ENCODE results near the gene CCNT1.

- TF ChIP-seq, protein P1, sequence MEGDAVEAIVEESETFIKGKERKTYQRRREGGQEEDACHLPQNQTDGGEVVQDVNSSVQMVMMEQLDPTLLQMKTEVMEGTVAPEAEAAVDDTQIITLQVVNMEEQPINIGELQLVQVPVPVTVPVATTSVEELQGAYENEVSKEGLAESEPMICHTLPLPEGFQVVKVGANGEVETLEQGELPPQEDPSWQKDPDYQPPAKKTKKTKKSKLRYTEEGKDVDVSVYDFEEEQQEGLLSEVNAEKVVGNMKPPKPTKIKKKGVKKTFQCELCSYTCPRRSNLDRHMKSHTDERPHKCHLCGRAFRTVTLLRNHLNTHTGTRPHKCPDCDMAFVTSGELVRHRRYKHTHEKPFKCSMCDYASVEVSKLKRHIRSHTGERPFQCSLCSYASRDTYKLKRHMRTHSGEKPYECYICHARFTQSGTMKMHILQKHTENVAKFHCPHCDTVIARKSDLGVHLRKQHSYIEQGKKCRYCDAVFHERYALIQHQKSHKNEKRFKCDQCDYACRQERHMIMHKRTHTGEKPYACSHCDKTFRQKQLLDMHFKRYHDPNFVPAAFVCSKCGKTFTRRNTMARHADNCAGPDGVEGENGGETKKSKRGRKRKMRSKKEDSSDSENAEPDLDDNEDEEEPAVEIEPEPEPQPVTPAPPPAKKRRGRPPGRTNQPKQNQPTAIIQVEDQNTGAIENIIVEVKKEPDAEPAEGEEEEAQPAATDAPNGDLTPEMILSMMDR (conservative IDR thresholded peaks at IDR 0.05; ENCODE audit: low read depth in 2 of 2), result no peak
- TF ChIP-seq, protein P2, sequence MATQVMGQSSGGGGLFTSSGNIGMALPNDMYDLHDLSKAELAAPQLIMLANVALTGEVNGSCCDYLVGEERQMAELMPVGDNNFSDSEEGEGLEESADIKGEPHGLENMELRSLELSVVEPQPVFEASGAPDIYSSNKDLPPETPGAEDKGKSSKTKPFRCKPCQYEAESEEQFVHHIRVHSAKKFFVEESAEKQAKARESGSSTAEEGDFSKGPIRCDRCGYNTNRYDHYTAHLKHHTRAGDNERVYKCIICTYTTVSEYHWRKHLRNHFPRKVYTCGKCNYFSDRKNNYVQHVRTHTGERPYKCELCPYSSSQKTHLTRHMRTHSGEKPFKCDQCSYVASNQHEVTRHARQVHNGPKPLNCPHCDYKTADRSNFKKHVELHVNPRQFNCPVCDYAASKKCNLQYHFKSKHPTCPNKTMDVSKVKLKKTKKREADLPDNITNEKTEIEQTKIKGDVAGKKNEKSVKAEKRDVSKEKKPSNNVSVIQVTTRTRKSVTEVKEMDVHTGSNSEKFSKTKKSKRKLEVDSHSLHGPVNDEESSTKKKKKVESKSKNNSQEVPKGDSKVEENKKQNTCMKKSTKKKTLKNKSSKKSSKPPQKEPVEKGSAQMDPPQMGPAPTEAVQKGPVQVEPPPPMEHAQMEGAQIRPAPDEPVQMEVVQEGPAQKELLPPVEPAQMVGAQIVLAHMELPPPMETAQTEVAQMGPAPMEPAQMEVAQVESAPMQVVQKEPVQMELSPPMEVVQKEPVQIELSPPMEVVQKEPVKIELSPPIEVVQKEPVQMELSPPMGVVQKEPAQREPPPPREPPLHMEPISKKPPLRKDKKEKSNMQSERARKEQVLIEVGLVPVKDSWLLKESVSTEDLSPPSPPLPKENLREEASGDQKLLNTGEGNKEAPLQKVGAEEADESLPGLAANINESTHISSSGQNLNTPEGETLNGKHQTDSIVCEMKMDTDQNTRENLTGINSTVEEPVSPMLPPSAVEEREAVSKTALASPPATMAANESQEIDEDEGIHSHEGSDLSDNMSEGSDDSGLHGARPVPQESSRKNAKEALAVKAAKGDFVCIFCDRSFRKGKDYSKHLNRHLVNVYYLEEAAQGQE (IDR thresholded peaks at IDR 0.05; ENCODE audit: unreplicated experiment), result no peak
- no peak for TF ChIP-seq JUNB (IDR thresholded peaks at IDR 0.05; ENCODE audit: unreplicated experiment)
- no peak for TF ChIP-seq EZH2 (IDR thresholded peaks at IDR 0.05; ENCODE audit: low read depth, unreplicated experiment)
- TF ChIP-seq ZNF462 (CRISPR knock-in tag; IDR thresholded peaks at IDR 0.05), result no peak
- no peak for TF ChIP-seq POLR2AphosphoS5 (IDR thresholded peaks at IDR 0.05; ENCODE audit: low read depth)
- TF ChIP-seq EZH2phosphoT487 (IDR thresholded peaks at IDR 0.05; ENCODE audit: unreplicated experiment), result no peak
- TF ChIP-seq ZNF114 (CRISPR knock-in tag; IDR thresholded peaks at IDR 0.05), result no peak
These were observed 25.5 kb downstream of the CCNT1 start for GRCh38 chr12:48690990-48691389.

Data from GM23338 (cell line).